B cell (primary cell): ENCODE measurements around the gene CIDEC. TPM values are rescaled to one million over a fixed set of nuclear protein-coding genes. Genes with fewer than 3 reads are reported as not detected.

Experiments
- polyA plus RNA-seq: library from polyadenylated mRNA; depleted of rRNA; stranded (reverse); fragments of >200 nt; gene quantifications from 2 replicates; pipeline ENCODE4 v1.2.3, GENCODE V29; 2012
- small RNA-seq: library from RNA; depleted of rRNA; stranded (forward); fragments of <200 nt; gene quantifications from one replicate; pipeline ENCODE3, GENCODE V24; 2012; ENCODE audit warnings: low replicate concordance, low read depth; ENCODE audit not compliant: insufficient read length
- total RNA-seq, 2 donors: library from RNA; stranded (reverse); fragments of 120-200 nt in 1 of 2; gene quantifications; 1 replicate in 1 of 2; 2 replicates in 1 of 2; pipeline versions ENCODE4 v1.2.3 to v1.2.4, GENCODE V29; 2013 to 2022

CIDEC gene
- total and polyA plus RNA-seq, 2 donors (not counting 1 experiment from before 2014, with no cell fraction given): not detected

Small RNAs within 50 kb of the gene (small RNA-seq; reads per million reads assigned to genes)
- not detected for gene RNU6-882P

Other genes starting within 250 kb of the CIDEC start
- gene MTMR14, start 230.7 kb downstream of the CIDEC start, total RNA-seq: 98.2 and 105 TPM in 2 replicates
- 76.0 and 82.3 TPM in 2 replicates for gene MTMR14, start 230.7 kb downstream of the CIDEC start, polyA plus RNA-seq
- 0.37 and 1.2 TPM in 2 replicates for gene CPNE9, start 176.4 kb downstream of the CIDEC start, total RNA-seq
- gene CPNE9, start 176.4 kb downstream of the CIDEC start, polyA plus RNA-seq: 0.20 and 0.30 TPM in 2 replicates
- gene BRPF1, start 148.5 kb downstream of the CIDEC start, total RNA-seq: 36.5 and 40.1 TPM in 2 replicates
- 22.2 and 24.4 TPM in 2 replicates for gene BRPF1, start 148.5 kb downstream of the CIDEC start, polyA plus RNA-seq
- gene OGG1, start 130.3 kb downstream of the CIDEC start, total RNA-seq: 81.6 and 90.8 TPM in 2 replicates
- gene OGG1, start 130.3 kb downstream of the CIDEC start, polyA plus RNA-seq: 26.5 and 45.6 TPM in 2 replicates
- 0.57 and 1.1 TPM in 2 replicates for gene CAMK1, start 110.3 kb downstream of the CIDEC start, total RNA-seq
- gene CAMK1, start 110.3 kb downstream of the CIDEC start, polyA plus RNA-seq: 0.82 and 0.97 TPM in 2 replicates
- 43.4 and 45.6 TPM in 2 replicates for gene TADA3, start 87.8 kb downstream of the CIDEC start, total RNA-seq
- 42.5 and 45.4 TPM in 2 replicates for gene TADA3, start 87.8 kb downstream of the CIDEC start, polyA plus RNA-seq
- gene ARPC4, start 87.2 kb downstream of the CIDEC start, total RNA-seq: 174 and 179 TPM in 2 replicates
- 110 and 114 TPM in 2 replicates for gene ARPC4, start 87.2 kb downstream of the CIDEC start, polyA plus RNA-seq
- gene TTLL3, start 70.0 kb downstream of the CIDEC start, total RNA-seq: 84.5 and 84.6 TPM in 2 replicates
- 156 and 168 TPM in 2 replicates for gene TTLL3, start 70.0 kb downstream of the CIDEC start, polyA plus RNA-seq
- 60.7 and 62.1 TPM in 2 replicates for gene RPUSD3, start 36.2 kb downstream of the CIDEC start, total RNA-seq
- 31.8 and 57.0 TPM in 2 replicates for gene RPUSD3, start 36.2 kb downstream of the CIDEC start, polyA plus RNA-seq
- 25.7 and 26.2 TPM in 2 replicates for gene JAGN1, start 10.4 kb upstream of the CIDEC start, total RNA-seq
- 20.3 and 20.4 TPM in 2 replicates for gene JAGN1, start 10.4 kb upstream of the CIDEC start, polyA plus RNA-seq
- 0.34 TPM in 1 of 2 replicates, not detected in the other for gene IL17RE, start 22.6 kb upstream of the CIDEC start, total RNA-seq
- 0.37 and 0.48 TPM in 2 replicates for gene IL17RE, start 22.6 kb upstream of the CIDEC start, polyA plus RNA-seq
- 0.24 and 0.25 TPM in 2 replicates for gene IL17RC, start 36.8 kb upstream of the CIDEC start, total RNA-seq
- gene IL17RC, start 36.8 kb upstream of the CIDEC start, polyA plus RNA-seq: 0.98 and 1.2 TPM in 2 replicates
- gene CRELD1, start 53.6 kb upstream of the CIDEC start, total RNA-seq: 47.4 and 47.6 TPM in 2 replicates
- gene CRELD1, start 53.6 kb upstream of the CIDEC start, polyA plus RNA-seq: 46.0 and 46.8 TPM in 2 replicates
- 3.9 and 4.4 TPM in 2 replicates for gene PRRT3, start 72.2 kb upstream of the CIDEC start, total RNA-seq
- 1.0 and 1.7 TPM in 2 replicates for gene PRRT3, start 72.2 kb upstream of the CIDEC start, polyA plus RNA-seq
- gene EMC3, start 106.6 kb upstream of the CIDEC start, total RNA-seq: 38.0 and 38.6 TPM in 2 replicates
- gene EMC3, start 106.6 kb upstream of the CIDEC start, polyA plus RNA-seq: 38.7 and 64.8 TPM in 2 replicates
- gene FANCD2, start 146.2 kb upstream of the CIDEC start, total RNA-seq: 31.7 and 35.5 TPM in 2 replicates
- gene FANCD2, start 146.2 kb upstream of the CIDEC start, polyA plus RNA-seq: 65.8 and 98.5 TPM in 2 replicates
- not detected in 2 replicates for gene FANCD2OS, start 228.0 kb upstream of the CIDEC start, total RNA-seq
- gene FANCD2OS, start 228.0 kb upstream of the CIDEC start, polyA plus RNA-seq: not detected in 2 replicates
- gene BRK1, start 235.4 kb upstream of the CIDEC start, total RNA-seq: 82.8 and 86.3 TPM in 2 replicates
- 37.2 and 55.0 TPM in 2 replicates for gene BRK1, start 235.4 kb upstream of the CIDEC start, polyA plus RNA-seq